Embryonic facial prominence (tissue), 1 donor: ENCODE results near the gene ATP1A4.

Source experiments
- DNase-seq: peaks from one replicate; pipeline ENCODE4 v3.0.0-alpha.2; 2016; ENCODE audit errors: extremely low spot score

Gene ATP1A4

DNA sequence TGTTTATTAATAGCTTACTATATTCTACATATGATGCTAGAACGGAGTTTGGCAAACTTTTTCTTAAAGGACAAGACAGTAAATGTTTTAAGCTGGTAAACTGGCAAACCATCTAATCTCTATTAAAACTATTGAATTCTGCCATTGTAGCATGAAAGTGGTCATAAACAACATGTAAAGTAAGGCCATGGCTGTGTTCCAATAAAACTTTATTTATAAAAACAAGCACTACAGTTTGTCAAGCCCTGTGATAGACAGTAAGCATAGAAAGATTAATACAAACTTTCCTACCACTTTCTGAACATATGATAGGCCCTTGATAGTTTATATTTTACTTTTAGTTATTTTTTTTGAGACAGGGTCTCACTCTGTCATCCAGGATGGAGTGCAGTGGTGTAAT lies 76.2 kb downstream of the ATP1A4 start:
- DNase-seq = no peak

DNA sequence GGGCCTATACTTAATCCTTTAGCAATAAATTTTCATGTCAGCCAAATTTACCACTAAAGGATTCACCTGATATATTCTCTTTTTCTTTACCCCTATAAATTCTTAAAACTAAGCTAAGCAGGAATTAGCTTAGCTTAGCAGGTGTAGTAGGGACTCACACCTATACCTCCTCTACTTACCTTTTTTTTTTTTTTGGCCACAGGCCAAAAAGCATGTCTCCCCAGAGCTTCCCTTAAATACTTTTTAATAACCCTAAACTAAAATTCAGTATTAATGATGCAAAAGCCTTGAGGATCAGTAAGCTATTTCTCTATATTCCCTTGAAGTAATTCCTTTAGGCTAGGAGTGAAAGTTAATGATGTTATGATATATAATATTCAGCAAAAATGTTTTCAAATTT lies 77.0 kb downstream of the ATP1A4 start:
- DNase-seq = no peak

DNA sequence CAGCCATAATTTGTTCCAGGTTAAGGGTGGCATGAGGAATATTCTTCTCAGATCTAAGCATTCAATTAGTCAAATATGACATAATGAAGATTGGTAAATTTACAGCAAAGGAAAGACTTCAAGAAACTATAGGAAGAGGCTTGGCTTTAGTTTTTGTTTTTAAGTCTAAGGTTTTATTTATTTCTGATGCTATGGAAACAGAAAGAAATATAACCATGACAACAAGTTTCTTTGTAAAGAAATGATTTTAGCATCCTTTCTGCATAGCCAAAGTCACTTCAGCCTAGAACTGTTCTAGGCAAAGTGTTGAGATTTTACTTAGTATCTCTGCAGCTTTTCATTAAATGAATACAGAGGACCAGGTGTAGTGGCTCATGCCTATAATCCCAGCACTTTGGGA lies 81.5 kb downstream of the ATP1A4 start:
- no peak for DNase-seq
